ENCODE measurements around the gene SUGP1. TPM values are rescaled to one million over a fixed set of nuclear protein-coding genes. Genes with fewer than 3 reads are reported as not detected.

SUGP1 gene
- total and polyA plus RNA-seq, 2 of the 13 experiments (the other 11 are each of a cell fraction or from before 2014, with no cell fraction given), result 21.6 to 25.9 TPM

GRCh38 chr19:19341026-19341425 lies 20.7 kb upstream of the SUGP1 start:
- Histone ChIP-seq H3K9ac (ENCODE audit: insufficient read depth, low read depth, low read length) (no peak overlapping the region), H3K4me1 (ENCODE audit: insufficient read depth, low read length) (no peaks in the 10 kb centered on the region), H2AFZ (ENCODE audit: low read length) (no peak overlapping the region), H4K20me1 (ENCODE audit: insufficient read depth, low read length) (no peaks in the 10 kb centered on the region), H3K36me3 (replicated peaks in 1 of 2; ENCODE audit: control insufficient read depth in 1 of 2, insufficient read depth in 2 of 2, low read length in 2 of 2) (peaks cover 40 to 71% of the 10 kb centered on the region in 2 experiments; a peak in 4 of 5 replicates), H3K27ac (ENCODE audit: extremely low read length, insufficient read depth, low read length) (no peak overlapping the region), H3K79me2 (ENCODE audit: insufficient read depth, low read length) (no peaks in the 10 kb centered on the region), H3K4me3 (replicated peaks in 1 of 3; ENCODE audit: insufficient read depth in 1 of 3, low read depth in 2 of 3, low read length in 3 of 3) (no peak overlapping the region), H3K27me3 (ENCODE audit: control insufficient read depth in 1 of 2, insufficient read depth in 2 of 2, low read length in 2 of 2) (no peaks in the 10 kb centered on the region), H3K4me2 (ENCODE audit: low read depth, low read length) (no peak overlapping the region), H3K9me3 (ENCODE audit: low read length) (no peaks in the 10 kb centered on the region)
- FAIRE-seq (no peak), ATAC-seq (no peak), DNase-seq (ENCODE audit: low spot score) (no peak)
- TF ChIP-seq ZKSCAN8 (CRISPR knock-in tag; IDR thresholded peaks at IDR 0.05; ENCODE audit: borderline replicate concordance) (no peak), SMARCC2 (IDR thresholded peaks at IDR 0.05) (no peak), ZMYM3 (CRISPR knock-in tag; IDR thresholded peaks at IDR 0.05) (no peak), ZNF354B (CRISPR knock-in tag; IDR thresholded peaks at IDR 0.05) (no peak), NONO (IDR thresholded peaks at IDR 0.05) (no peak), NONO (CRISPR knock-in tag; conservative IDR thresholded peaks at IDR 0.05) (0 out of 2 replicates have a peak, but pooled peaks have one; percentile 4), DR1 (CRISPR knock-in tag; IDR thresholded peaks at IDR 0.05) (no peak), MAF1 (CRISPR knock-in tag; IDR thresholded peaks at IDR 0.05; ENCODE audit: borderline replicate concordance) (no peak), GMEB1 (CRISPR knock-in tag; IDR thresholded peaks at IDR 0.05; ENCODE audit: borderline replicate concordance) (no peak), AGO2 (optimal IDR thresholded peaks at IDR 0.05; ENCODE audit: low read depth, low read length) (peak; percentile 46), TRIM22 (IDR thresholded peaks at IDR 0.05) (no peak), KDM2A (CRISPR knock-in tag; IDR thresholded peaks at IDR 0.05; ENCODE audit: borderline replicate concordance, low read depth) (no peak), GATA4 (IDR thresholded peaks at IDR 0.05; ENCODE audit: borderline replicate concordance, low read depth) (no peak), PRPF4 (IDR thresholded peaks at IDR 0.05; ENCODE audit: low read depth, low read length, poor library complexity, severe bottlenecking) (no peak), ZNF234 (CRISPR knock-in tag; conservative IDR thresholded peaks at IDR 0.05) (no peak), ZNF501 (CRISPR knock-in tag; IDR thresholded peaks at IDR 0.05) (no peak), NCOR1 (IDR thresholded peaks at IDR 0.05; ENCODE audit: borderline replicate concordance, low read length) (no peak), RBM22 (optimal IDR thresholded peaks at IDR 0.05; ENCODE audit: low read length) (peak; percentile 77)
- 97% methylated on average over 8 of the region's 11 CpGs for WGBS (ENCODE audit: low lambda C conversion rate)
- in situ Hi-C loops (cut with HindIII; ENCODE audit: extremely low pct_ligation_motif_present, low pct_unique_long_range_greater_than_20kb) (no loop called here), intact Hi-C loops (cut with micrococcal nuclease; ENCODE audit: unreplicated experiment) (no loop called here)
- ChIA-PET POLR2A (no interaction called here), CTCF (ENCODE audit: low intra/inter-chr PET ratio, low total read pairs) (no interaction called here)
- no TSS peak for BruUV-seq (replicated peaks)
